Glomerular visceral epithelial cell (primary cell): ENCODE measurements around the gene PYGM.

Experiments used
- DNase-seq: peaks from one replicate; pipeline ENCODE4 v3.0.0-alpha.2; 2016; ENCODE audit errors: extremely low spot score

Gene PYGM

DNA sequence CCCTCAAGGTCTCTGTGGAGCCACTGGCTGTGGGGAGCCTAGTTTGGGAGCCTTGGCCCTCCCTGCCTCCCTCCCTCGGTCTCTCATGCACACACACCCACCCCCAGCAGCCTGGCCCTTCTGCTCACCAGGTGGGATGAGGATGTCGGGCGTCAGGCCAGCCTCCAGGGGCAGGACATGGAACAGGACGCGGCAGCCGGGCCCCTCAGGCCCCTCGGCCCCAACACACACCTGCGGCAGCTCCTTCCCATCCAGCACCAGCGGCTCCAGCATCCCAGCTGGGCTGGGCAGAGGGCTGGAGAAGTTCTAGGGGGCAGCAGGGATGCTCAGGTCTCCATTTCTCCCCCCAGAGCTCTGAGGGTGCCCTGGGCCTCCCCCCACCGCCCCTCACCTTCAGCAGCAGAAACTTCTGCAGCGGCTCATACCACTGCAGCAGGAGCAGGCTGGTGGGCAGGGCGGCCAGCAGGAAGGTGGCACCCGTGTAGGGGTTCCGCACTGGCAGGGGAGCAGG, 32.1 kb upstream of the PYGM start:
- no peak for DNase-seq

GRCh38 chr11:64790205-64791095, 30.7 kb upstream of the PYGM start:
- no peak for DNase-seq

GRCh38 chr11:64789331-64790204, 29.8 kb upstream of the PYGM start:
- DNase-seq = no peak

DNA sequence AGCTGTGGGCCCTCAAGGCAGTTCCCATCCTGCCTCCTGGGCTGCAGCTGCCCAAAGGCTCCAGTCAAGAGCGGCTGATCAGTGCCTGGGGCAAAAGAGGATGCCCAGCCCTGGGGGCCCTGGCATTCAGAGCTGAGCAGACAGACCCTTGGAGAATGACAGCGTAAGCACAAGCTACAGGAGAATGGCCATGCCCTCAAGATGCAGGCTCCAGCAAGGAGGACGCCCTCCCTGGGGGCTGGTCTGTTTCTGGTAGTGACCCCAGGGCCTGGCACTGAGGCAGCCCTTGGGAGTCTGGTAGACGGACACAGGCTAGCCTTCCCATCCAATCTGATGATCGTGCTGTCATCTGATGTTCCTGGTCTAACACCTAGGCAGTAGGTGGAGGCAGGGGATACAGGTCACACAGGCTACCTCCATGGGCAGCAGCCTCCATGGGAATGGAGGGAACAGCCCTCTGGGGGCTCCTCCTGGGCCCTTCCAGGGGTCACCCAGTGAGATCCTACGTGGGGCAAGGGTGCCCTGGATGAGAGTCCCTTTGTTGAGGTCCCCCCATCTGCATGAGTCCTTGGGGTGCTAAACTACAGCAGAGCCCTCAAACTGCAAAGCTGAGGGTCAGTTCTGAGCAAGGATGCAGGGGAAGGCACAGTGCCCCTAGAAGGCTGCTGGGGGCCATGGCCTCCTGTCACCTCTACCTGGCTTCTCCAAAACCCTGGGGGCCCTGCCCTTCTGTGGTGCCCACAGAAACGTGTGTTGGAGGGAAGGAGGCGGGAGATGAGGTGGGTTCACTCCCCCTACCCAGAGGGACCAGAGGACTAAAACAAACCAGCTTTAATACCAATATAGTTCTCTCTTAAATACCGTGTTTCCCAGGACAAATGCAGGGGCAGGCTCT, 28.8 kb upstream of the PYGM start:
- DNase-seq = no peak

DNA sequence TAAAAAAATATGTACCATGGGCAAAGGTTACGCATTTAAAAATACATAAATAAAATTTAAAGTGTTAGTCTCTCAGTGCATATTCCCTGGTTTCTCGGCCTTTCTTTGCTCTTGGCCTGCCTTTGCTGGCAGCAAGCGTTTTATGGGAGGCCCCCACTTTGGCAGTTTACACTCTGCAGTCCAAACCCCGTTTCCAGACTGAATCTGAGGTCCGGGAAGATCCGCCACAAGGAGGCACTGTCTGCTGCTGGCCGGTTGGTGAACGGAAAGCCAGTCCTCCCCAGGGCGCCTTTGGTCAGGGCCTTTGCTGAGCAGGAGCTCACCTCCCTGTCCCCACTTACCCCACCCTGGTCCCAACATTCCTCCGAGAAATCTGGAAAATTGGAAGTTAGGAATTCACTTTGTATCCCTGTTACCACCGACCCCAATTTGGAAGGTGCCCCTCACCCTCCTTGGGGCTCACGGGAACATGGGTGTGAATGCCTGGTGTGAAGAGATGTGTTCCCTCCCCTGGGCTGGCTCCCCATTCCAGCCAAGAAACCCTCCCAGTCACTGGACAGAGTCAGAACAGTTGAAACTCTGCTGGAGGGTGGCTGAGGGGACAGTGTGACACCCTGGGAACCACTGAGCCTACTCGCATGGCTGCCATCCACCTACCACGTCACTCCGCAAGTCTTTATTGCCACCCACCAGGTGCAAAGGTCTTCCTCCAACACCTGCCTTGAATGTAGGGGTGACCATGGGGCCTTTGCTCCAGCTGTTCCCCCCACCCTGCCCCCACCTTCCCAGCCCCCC, 27.9 kb upstream of the PYGM start:
- peak; percentile 36 for DNase-seq

DNA sequence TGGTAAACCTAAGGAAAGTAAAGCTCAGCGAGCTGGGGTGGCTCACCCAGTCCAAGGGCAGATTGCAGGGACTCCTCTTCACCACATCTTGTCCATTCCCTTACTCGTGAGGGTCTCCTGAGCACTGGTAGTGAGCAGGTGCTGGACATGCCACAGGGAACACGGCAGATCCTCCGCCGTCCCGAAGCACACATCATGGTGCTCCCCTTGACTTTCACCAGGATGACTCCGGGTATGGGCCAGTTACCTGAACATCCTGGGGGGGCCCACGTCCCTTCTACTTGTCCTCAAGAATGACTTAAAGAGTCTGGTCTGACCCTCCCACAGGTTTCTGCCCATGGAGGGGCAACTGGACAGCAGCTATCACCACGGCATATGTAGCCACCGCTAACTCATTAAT, 26.5 kb upstream of the PYGM start:
- DNase-seq = no peak

GRCh38 chr11:64784813-64785581, 25.2 kb upstream of the PYGM start:
- no peak for DNase-seq

GRCh38 chr11:64778473-64779298, 18.9 kb upstream of the PYGM start, which contains the start of gene SF1:
Gene SF1 (minus strand): TSS chr11:64778542. CDS start chr11:64778392, 150 bp downstream.
- peak; percentile 100 for DNase-seq

- no peak for DNase-seq
These were observed 18.4 kb upstream of the PYGM start for GRCh38 chr11:64778223-64778472.

- DNase-seq = peak; percentile 81
These were observed 17.9 kb upstream of the PYGM start for GRCh38 chr11:64777449-64778222.

- DNase-seq = no peak
These were observed 17.1 kb upstream of the PYGM start for GRCh38 chr11:64776875-64777274.

DNA sequence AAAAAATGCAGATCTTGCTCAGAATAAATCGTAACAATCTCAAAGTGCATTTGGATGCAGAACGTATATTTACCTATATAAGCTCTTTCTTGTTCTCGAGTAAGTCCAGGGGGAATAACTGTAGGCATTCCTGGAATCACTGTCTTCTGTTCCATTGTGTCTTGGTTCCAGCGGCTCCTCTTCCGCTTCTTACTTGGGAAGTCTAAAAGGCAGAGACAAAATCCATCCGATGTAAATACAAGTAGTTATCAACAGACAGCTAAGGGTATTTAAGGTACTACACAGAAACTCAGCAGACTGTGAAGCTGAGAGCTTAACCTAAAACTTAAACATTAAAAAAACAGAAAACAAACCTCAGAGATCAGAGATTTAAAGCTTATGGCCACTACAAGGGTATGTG, 16.7 kb upstream of the PYGM start:
- DNase-seq = no peak

DNA sequence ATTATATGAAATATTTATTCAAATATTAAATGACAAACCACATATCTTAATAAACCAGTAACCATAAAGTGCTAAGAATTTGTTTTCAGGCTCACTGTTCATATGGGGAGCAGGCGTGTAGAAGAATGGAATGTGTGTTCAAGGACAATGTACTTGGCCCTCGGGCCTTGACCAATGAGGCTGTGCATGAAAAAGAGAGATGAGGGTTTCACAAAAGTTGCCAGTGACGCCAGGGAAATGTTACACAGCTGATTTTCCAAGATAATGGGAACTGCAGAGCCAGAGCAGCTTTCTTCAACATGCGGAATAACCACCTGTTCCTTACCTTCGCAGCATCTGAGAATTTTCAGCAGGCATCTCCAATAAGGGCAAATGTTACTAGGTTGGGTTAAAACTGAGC, 14.4 kb upstream of the PYGM start:
- DNase-seq = no peak

DNA sequence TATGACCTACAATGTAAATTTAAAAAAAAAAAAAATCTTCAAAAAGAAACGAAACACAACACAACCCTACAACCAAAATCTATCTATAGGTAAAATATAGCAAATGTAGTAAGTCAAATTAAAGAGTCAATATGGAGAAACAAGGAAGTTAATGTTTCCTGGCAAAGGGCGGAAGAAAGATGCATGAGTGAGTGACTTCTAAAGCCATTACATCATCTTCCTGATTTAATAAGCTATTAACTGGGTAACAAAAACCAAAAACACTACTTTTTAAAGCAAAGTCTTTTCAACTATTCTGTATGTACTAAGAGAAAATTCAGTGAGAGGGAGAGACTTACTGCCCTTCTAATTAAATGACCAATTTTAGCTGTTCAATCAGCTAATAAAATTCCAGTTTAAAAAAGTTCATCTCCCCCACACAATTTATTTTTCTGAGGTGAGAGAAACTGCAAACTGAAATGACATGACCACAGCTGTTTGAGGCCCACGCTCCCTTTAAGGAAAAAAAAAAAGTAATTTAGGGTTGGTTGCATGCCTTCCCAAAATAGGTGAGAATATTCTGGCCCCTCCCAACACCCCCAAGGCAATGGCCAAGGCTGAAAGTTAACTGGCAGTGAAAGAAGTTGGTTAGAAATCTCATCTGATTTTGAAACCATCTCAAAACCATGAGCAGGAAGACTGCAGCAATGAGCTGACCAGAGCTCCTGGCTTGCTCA, 12.7 kb upstream of the PYGM start:
- no peak for DNase-seq

- DNase-seq = no peak
These were observed 12.1 kb upstream of the PYGM start for GRCh38 chr11:64771861-64772260.

GRCh38 chr11:64770120-64770519, 10.3 kb upstream of the PYGM start:
- no peak for DNase-seq

GRCh38 chr11:64769283-64769682, 9.5 kb upstream of the PYGM start:
- DNase-seq = no peak

DNA sequence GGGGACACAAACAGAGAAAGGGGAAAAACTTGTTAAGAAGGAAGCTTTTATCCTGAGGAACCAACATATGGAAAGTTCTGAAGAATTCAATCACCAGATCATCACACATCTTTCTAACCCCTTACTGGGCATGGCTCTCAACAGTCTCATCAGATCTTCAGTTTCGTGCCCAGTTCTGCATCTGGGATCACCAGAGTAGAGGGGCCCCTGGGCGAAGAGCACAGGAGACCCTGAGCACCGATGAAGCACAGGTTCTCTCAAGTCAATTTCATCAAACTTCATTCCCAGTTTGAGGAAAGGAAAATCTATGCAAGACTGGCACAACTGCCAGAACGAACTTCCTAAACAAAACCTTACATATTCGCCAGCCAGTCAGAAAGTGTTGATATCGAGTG, 8.5 kb upstream of the PYGM start:
- DNase-seq = no peak
